GM23248 (cell line): ENCODE results near the gene GPR137B. TPM values are rescaled to one million over a fixed set of nuclear protein-coding genes. Genes with fewer than 3 reads are reported as not detected.
"Not testable (repeated sequence)": the region's sequence is repeated elsewhere in the genome, so short reads cannot be mapped to it uniquely, and the experiment has no call there.

ENCODE experiments used
- DNase-seq: peaks from one replicate; pipeline ENCODE4 v3.0.0-alpha.2; 2015
- H2AFZ ChIP-seq: fragments of 200-600 bp; sonication (generic); 2 replicates; pipeline ENCODE4 v1.6.1; 2016; ENCODE audit warnings: antibody characterized with exemption
- H3F3A ChIP-seq: fragments of 200-600 bp; sonication (generic); 2 replicates; pipeline ENCODE4 v1.6.1; 2016; ENCODE audit warnings: mild to moderate bottlenecking, antibody characterized with exemption, mixed run types; ENCODE audit not compliant: insufficient read depth
- H3K27ac ChIP-seq: fragments of 200-600 bp; sonication (generic); 2 replicates; pipeline ENCODE4 v1.5.1; 2016; ENCODE audit warnings: mild to moderate bottlenecking
- H3K27me3 ChIP-seq: fragments of 200-600 bp; sonication (generic); replicated peaks from 2 replicates; pipeline ENCODE4 v1.6.1; 2016; ENCODE audit warnings: mild to moderate bottlenecking; ENCODE audit not compliant: insufficient read depth
- H3K36me3 ChIP-seq: fragments of 200-600 bp; sonication (generic); 2 replicates; pipeline ENCODE4 v1.6.1; 2016; ENCODE audit warnings: low read depth, mild to moderate bottlenecking
- H3K4me1 ChIP-seq: fragments of 200-600 bp; sonication (generic); 2 replicates; pipeline ENCODE4 v1.6.1; 2016; ENCODE audit warnings: mild to moderate bottlenecking; ENCODE audit not compliant: insufficient read depth
- H3K4me2 ChIP-seq: fragments of 200-600 bp; sonication (generic); one replicate; pipeline ENCODE4 v1.6.1; 2016; ENCODE audit warnings: mild to moderate bottlenecking; ENCODE audit not compliant: unreplicated experiment
- H3K4me3 ChIP-seq: fragments of 200-600 bp; sonication (generic); 2 replicates; pipeline ENCODE4 v1.5.1; 2016; ENCODE audit warnings: mild to moderate bottlenecking
- H3K79me2 ChIP-seq: fragments of 200-600 bp; sonication (generic); 2 replicates; pipeline ENCODE4 v1.6.1; 2016; ENCODE audit warnings: mild to moderate bottlenecking; ENCODE audit not compliant: insufficient read depth
- H3K9ac ChIP-seq: fragments of 200-600 bp; sonication (generic); 2 replicates; pipeline ENCODE4 v1.6.1; 2016; ENCODE audit warnings: mild to moderate bottlenecking
- H3K9me2 ChIP-seq: fragments of 200-600 bp; sonication (generic); 2 replicates; pipeline ENCODE4 v1.6.1; 2016; ENCODE audit warnings: mixed run types, mild to moderate bottlenecking, moderate library complexity; ENCODE audit not compliant: insufficient read depth
- H3K9me3 ChIP-seq: fragments of 200-600 bp; sonication (generic); one replicate; pipeline ENCODE4 v1.6.1; 2017; ENCODE audit warnings: low read depth
- H4K20me1 ChIP-seq: fragments of 200-600 bp; sonication (generic); 2 replicates; pipeline ENCODE4 v1.6.0; 2016; ENCODE audit not compliant: insufficient read depth
- EZH2 ChIP-seq: fragments of 200-600 bp; sonication (generic); IDR thresholded peaks from 2 replicates; pipeline ENCODE4 v1.6.1; 2018; ENCODE audit warnings: antibody characterized with exemption, mild to moderate bottlenecking; ENCODE audit not compliant: insufficient read depth, poor library complexity, severe bottlenecking
- EZH2phosphoT487 ChIP-seq: fragments of 200-600 bp; sonication (generic); IDR thresholded peaks from 2 replicates; pipeline ENCODE4 v1.6.1; 2018; ENCODE audit warnings: antibody characterized with exemption, moderate library complexity, mild to moderate bottlenecking, low read depth; ENCODE audit not compliant: insufficient read depth
- WGBS, 2 experiments: methylation state at CpG; one replicate each; pipeline ENCODE4 v1.1.6; 2015 to 2017; ENCODE audit warnings: low lambda C conversion rate in 2 of 2, low coverage in 1 of 2; ENCODE audit errors: missing lambda C conversion rate in 2 of 2; 5-methylcytosine and 5-hydroxymethylcytosine counted together
- in situ Hi-C: fragments of 300-500 bp; cut with MboI; formaldehyde crosslinking; loops from 2 replicates; pipeline ENCODE4 v1.15.0; 2020
- polyA plus RNA-seq: library from polyadenylated mRNA; unstranded; fragments of >200 nt; fragmentation: Nextera tagmentation; extraction: Ambion mirVana; gene quantifications from 2 replicates; pipeline ENCODE4 v1.2.1, GENCODE V29; 2016
- total RNA-seq: library from RNA; depleted of rRNA; stranded (reverse); fragments of >200 nt; shearing (Covaris generic); gene quantifications from 2 replicates; pipeline ENCODE4 v1.2.3, GENCODE V29; 2014

GPR137B gene
- total and polyA plus RNA-seq, 2 experiments from 2014 or later = 26.0 to 30.6 TPM

- no peaks in the 10 kb centered on the region for H3K27me3 ChIP-seq
- TF ChIP-seq EZH2 (no peak), EZH2phosphoT487 (no peak)
- no peak overlapping the region for H2AFZ ChIP-seq
- in situ Hi-C loops = no loop called here
- no peaks in the 10 kb centered on the region for H3K4me1 ChIP-seq
- WGBS, 2 experiments = 90 to 94% methylated on average over 23 to 24 of the region's 24 CpGs
- H3K9me2 ChIP-seq = no peaks in the 10 kb centered on the region
- no peak for DNase-seq
- H4K20me1 ChIP-seq = no peaks in the 10 kb centered on the region
- H3K9me3 ChIP-seq = no peaks in the 10 kb centered on the region
- no peak overlapping the region for H3K27ac ChIP-seq
- peaks cover 42% of the 10 kb centered on the region for H3K79me2 ChIP-seq
- no peaks in the 10 kb centered on the region for H3F3A ChIP-seq
- H3K9ac ChIP-seq = no peak overlapping the region
- H3K4me2 ChIP-seq = no peak overlapping the region
- H3K4me3 ChIP-seq = no peak overlapping the region
- no peaks in the 10 kb centered on the region for H3K36me3 ChIP-seq
These were observed 12.5 kb downstream of the GPR137B start for GRCh38 chr1:236154671-236155398.

- Histone ChIP-seq H3K9ac (no peak overlapping the region), H3K9me3 (no peaks in the 10 kb centered on the region), H3K27ac (no peak overlapping the region), H3K4me3 (no peak overlapping the region), H4K20me1 (no peaks in the 10 kb centered on the region), H2AFZ (no peak overlapping the region), H3K36me3 (no peaks in the 10 kb centered on the region), H3K9me2 (no peaks in the 10 kb centered on the region), H3K27me3 (no peaks in the 10 kb centered on the region), H3F3A (no peaks in the 10 kb centered on the region), H3K79me2 (peaks cover 37% of the 10 kb centered on the region), H3K4me1 (no peaks in the 10 kb centered on the region), H3K4me2 (no peak overlapping the region)
- no peak for DNase-seq
- TF ChIP-seq EZH2 (no peak), EZH2phosphoT487 (no peak)
- WGBS, 2 experiments = 91 to 92% methylated on average over 10 to 11 of the region's 11 CpGs
- in situ Hi-C loops = no loop called here
These were observed 13.0 kb downstream of the GPR137B start for GRCh38 chr1:236155399-236155767.

- no peak overlapping the region for H3K9ac ChIP-seq
- H3K9me2 ChIP-seq = no peaks in the 10 kb centered on the region
- peaks cover 37% of the 10 kb centered on the region for H3K79me2 ChIP-seq
- H3K9me3 ChIP-seq = no peaks in the 10 kb centered on the region
- in situ Hi-C loops = no loop called here
- no peak for DNase-seq
- H3K36me3 ChIP-seq = no peaks in the 10 kb centered on the region
- no peaks in the 10 kb centered on the region for H3K4me1 ChIP-seq
- H2AFZ ChIP-seq = no peak overlapping the region
- H3F3A ChIP-seq = no peaks in the 10 kb centered on the region
- no peak overlapping the region for H3K27ac ChIP-seq
- no peak overlapping the region for H3K4me2 ChIP-seq
- H3K27me3 ChIP-seq = no peaks in the 10 kb centered on the region
- no peak for TF ChIP-seq EZH2phosphoT487
- no peak for TF ChIP-seq EZH2
- no peak overlapping the region for H3K4me3 ChIP-seq
- 86 to 91% methylated on average over 15 of the region's 15 CpGs for WGBS, 2 experiments
- no peaks in the 10 kb centered on the region for H4K20me1 ChIP-seq
These were observed 13.6 kb downstream of the GPR137B start for GRCh38 chr1:236155841-236156503.

- Histone ChIP-seq H3K27me3 (no peaks in the 10 kb centered on the region), H3K79me2 (peaks cover 36% of the 10 kb centered on the region), H3F3A (no peaks in the 10 kb centered on the region), H4K20me1 (no peaks in the 10 kb centered on the region), H2AFZ (no peak overlapping the region), H3K4me2 (no peak overlapping the region), H3K4me3 (no peak overlapping the region), H3K9ac (no peak overlapping the region), H3K36me3 (no peaks in the 10 kb centered on the region), H3K9me2 (no peaks in the 10 kb centered on the region), H3K4me1 (no peaks in the 10 kb centered on the region), H3K27ac (no peak overlapping the region), H3K9me3 (no peaks in the 10 kb centered on the region)
- TF ChIP-seq EZH2phosphoT487 (no peak), EZH2 (no peak)
- DNase-seq = no peak
- in situ Hi-C loops = no loop called here
- 95% methylated on average over 18 of the region's 18 CpGs for WGBS, 2 experiments
These were observed 14.3 kb downstream of the GPR137B start for GRCh38 chr1:236156512-236157208.

GRCh38 chr1:236158072-236158471, 15.7 kb downstream of the GPR137B start:
- H3K9ac ChIP-seq, H3F3A ChIP-seq, H3K4me3 ChIP-seq, H3K36me3 ChIP-seq, H3K4me1 ChIP-seq, in situ Hi-C loops, H3K27me3 ChIP-seq, H2AFZ ChIP-seq, H3K9me3 ChIP-seq, H3K4me2 ChIP-seq, H3K27ac ChIP-seq, DNase-seq, H3K9me2 ChIP-seq, H4K20me1 ChIP-seq: not testable (repeated sequence)
- WGBS, 2 experiments = 85 to 89% methylated on average over 9 of the region's 9 CpGs
- peaks cover 30% of the 10 kb centered on the region for H3K79me2 ChIP-seq
